ENCODE measurements around the gene CADM2. TPM values are rescaled to one million over a fixed set of nuclear protein-coding genes. Genes with fewer than 3 reads are reported as not detected.

CADM2 gene
- total RNA-seq, 1 donor: 2.2 TPM

DNA sequence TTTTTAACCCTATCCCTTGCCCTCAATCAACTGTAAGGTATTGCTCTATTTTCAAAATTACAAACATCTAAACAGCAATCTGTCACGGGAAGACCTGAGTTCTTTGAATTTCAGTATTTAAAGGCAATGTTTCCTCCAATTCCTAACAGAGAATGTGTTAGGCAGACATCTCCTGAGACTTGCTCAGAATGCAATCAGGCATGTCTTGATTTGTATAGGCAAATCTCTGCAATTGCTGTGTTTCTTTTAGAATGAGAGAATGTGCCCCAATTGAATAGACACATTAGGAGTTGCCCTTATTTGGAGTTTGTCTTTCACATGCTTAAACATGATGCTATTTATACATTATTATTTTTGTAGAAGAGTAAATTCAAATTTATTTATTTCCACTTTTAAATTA is 205.6 kb downstream of the CADM2 start:
- no peak overlapping the region for H3K4me3 ChIP-seq (ENCODE audit: low read depth, low read length)
- TF ChIP-seq CTCF (IDR thresholded peaks at IDR 0.05; ENCODE audit: insufficient read depth, low read length): no peak
- DNase-seq (ENCODE audit: low read depth): no peak

- DNase-seq (ENCODE audit: low read depth): no peak
- no peak for TF ChIP-seq CTCF (IDR thresholded peaks at IDR 0.05; ENCODE audit: insufficient read depth, low read length)
- H3K4me3 ChIP-seq (ENCODE audit: low read depth, low read length): no peak overlapping the region
Measured at GRCh38 chr3:85167576-85167975, 208.8 kb downstream of the CADM2 start.

- no peak overlapping the region for H3K4me3 ChIP-seq (ENCODE audit: low read depth, low read length)
- DNase-seq (ENCODE audit: low read depth): no peak
- TF ChIP-seq CTCF (IDR thresholded peaks at IDR 0.05; ENCODE audit: insufficient read depth, low read length): no peak
Measured at GRCh38 chr3:85170646-85171045, 211.9 kb downstream of the CADM2 start.

GRCh38 chr3:85171976-85172375 is 213.2 kb downstream of the CADM2 start:
- no peak for DNase-seq (ENCODE audit: low read depth)
- no peak for TF ChIP-seq CTCF (IDR thresholded peaks at IDR 0.05; ENCODE audit: insufficient read depth, low read length)

GRCh38 chr3:85176799-85177198 is 218.0 kb downstream of the CADM2 start:
- no peak for TF ChIP-seq CTCF (IDR thresholded peaks at IDR 0.05; ENCODE audit: insufficient read depth, low read length)
- no peak for DNase-seq (ENCODE audit: low read depth)

More at GRCh38 chr3:85171976-85172375, 213.2 kb downstream of the CADM2 start:
- no peak overlapping the region for H3K4me3 ChIP-seq (ENCODE audit: low read depth, low read length)

DNA sequence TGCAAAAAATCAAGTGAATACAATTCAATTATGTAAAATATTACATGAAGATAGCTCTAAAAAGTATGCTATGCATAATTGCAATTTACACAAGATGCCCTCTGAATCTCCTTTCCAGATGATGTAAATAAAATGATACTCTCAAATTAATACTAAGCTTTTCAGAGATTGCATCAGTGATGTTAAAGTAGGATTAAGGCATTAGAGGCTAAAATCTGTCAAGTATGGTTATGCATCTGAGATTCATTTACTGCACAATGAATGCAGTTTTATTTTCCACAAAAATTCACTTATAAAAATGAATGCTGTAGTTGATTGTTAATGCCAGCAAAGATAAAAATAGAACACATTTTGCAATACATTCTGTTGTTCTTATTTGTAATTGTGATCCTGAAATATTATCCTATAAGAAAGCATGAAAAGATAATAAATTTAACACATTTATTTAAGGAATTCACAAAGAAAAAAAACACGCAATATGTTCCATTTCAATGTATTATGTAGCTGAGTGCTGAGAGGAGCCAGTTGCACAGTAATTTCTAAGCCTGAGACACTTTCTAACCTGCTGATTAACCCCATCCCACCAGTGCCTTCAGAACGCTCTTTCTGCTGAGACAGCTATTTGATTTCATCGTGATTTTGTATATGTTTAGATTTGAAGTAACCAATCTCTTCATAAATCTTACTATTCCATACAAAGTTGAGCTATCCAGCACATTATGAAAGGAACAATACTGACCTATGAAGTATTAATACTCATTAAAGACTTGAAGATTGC is 224.4 kb downstream of the CADM2 start:
- DNase-seq (ENCODE audit: low read depth): no peak
- TF ChIP-seq CTCF (IDR thresholded peaks at IDR 0.05; ENCODE audit: insufficient read depth, low read length): no peak
- H3K4me3 ChIP-seq (ENCODE audit: low read depth, low read length): no peak overlapping the region

More at GRCh38 chr3:85176799-85177198, 218.0 kb downstream of the CADM2 start:
- H3K4me3 ChIP-seq (ENCODE audit: low read depth, low read length): no peak overlapping the region

- no peak overlapping the region for H3K4me3 ChIP-seq (ENCODE audit: low read depth, low read length)
- no peak for DNase-seq (ENCODE audit: low read depth)
- TF ChIP-seq CTCF (IDR thresholded peaks at IDR 0.05; ENCODE audit: insufficient read depth, low read length): no peak
Measured at GRCh38 chr3:85185495-85185894, 226.7 kb downstream of the CADM2 start.
